ENCODE results near the gene PRAME.

GRCh38 chr22:22515890-22516289 lies 43.2 kb downstream of the PRAME start:
- TF ChIP-seq CTCF (conservative IDR thresholded peaks at IDR 0.05; ENCODE audit: low read length) (no peak), EZH2phosphoT487 (IDR thresholded peaks at IDR 0.05; ENCODE audit: borderline replicate concordance) (no peak)
